H1 (cell line): ENCODE measurements around the gene DOCK10. TPM values are rescaled to one million over a fixed set of nuclear protein-coding genes. Genes with fewer than 3 reads are reported as not detected.

Experiments used
- CHD2 ChIP-seq: IDR thresholded peaks from 2 replicates; pipeline ENCODE4 v1.6.1; 2012; ENCODE audit warnings: low read length, improper control_type of control experiment
- SIN3A ChIP-seq, 2 experiments: IDR thresholded peaks in 1 of 2; conservative IDR thresholded peaks in 1 of 2; 2 replicates each; pipeline ENCODE4 v1.6.1; 2011 to 2012; ENCODE audit warnings: low read length in 2 of 2, improper control_type of control experiment in 1 of 2, low read depth in 1 of 2, mild to moderate bottlenecking in 1 of 2
- SP2 ChIP-seq: IDR thresholded peaks from 2 replicates; pipeline ENCODE4 v1.6.1; 2012; ENCODE audit warnings: mild to moderate bottlenecking, low read length, inconsistent platforms
- SP4 ChIP-seq: IDR thresholded peaks from 2 replicates; pipeline ENCODE4 v1.6.1; 2012; ENCODE audit warnings: low read length, inconsistent platforms
- polyA plus RNA-seq, 7 experiments: library from polyadenylated mRNA; depleted of rRNA in 3 of 7; stranded (reverse) in 5 of 7; unstranded in 2 of 7; fragments of >200 nt in 5 of 7; fragments of 200-250 nt in 2 of 7; gene quantifications; 1 replicate in 5 of 7; 2 replicates in 1 of 7; 4 replicates in 1 of 7; pipeline versions ENCODE4 v1.2.1 to v1.2.3, GENCODE V29; 2011 to 2013; ENCODE audit warnings: missing spikeins in 2 of 7, mixed read lengths in 2 of 7
- total RNA-seq: library from RNA; stranded (reverse); fragmentation: NEBNext Ultra II Directional; extraction: Animal tissue kit (Norgen Biotek cat#: 25700); gene quantifications from 2 replicates; pipeline ENCODE4 v1.2.1, GENCODE V29; 2021
- TF ChIP-seq, protein P1 (sequence below), 3 experiments: IDR thresholded peaks; 1 replicate in 2 of 3; 2 replicates in 1 of 3; pipeline versions ENCODE4 v1.5.1 to v1.6.1; 2011; ENCODE audit warnings: low read length in 3 of 3, mild to moderate bottlenecking in 3 of 3, inconsistent platforms in 2 of 3, low read depth in 1 of 3, moderate library complexity in 1 of 3; ENCODE audit not compliant: insufficient read depth in 1 of 3; ENCODE audit errors: control extremely low read depth in 1 of 3
- TF ChIP-seq, protein P2 (sequence below): IDR thresholded peaks from 2 replicates; pipeline ENCODE4 v1.6.1; 2011; ENCODE audit warnings: low read length, improper control_type of control experiment

The DOCK10 gene
- total and polyA plus RNA-seq, 2 of the 8 experiments (the other 6 are each of a cell fraction or from before 2014, with no cell fraction given), result 0.33 to 1.6 TPM

DNA sequence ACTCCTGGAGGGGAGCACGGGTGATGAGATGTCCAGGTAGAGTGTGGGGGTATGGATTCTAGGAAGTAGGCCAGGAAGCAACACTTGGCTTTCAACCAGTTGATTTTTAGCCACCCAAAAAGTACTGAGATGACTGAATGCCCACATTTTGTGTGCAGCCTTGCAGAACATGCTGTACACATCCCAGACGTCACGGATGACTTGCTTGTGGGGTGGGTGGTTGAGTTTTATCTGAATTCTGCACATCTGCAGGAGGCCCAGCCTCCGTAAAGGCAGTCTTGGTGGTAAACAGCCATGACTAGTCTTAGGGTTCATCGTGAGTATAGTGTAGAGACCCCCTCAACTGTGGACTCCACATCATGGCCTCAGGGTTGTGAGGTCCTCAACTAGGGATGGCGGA is 272.8 kb downstream of the DOCK10 start (continued):
- TF ChIP-seq SIN3A (conservative IDR thresholded peaks at IDR 0.05 in 1 of 2, IDR thresholded peaks at IDR 0.05 in 1 of 2; ENCODE audit: low read depth in 1 of 2, low read length in 2 of 2) (no peak), SP2 (no peak), SP4 (no peak), CHD2 (no peak)
- TF ChIP-seq, protein P1, sequence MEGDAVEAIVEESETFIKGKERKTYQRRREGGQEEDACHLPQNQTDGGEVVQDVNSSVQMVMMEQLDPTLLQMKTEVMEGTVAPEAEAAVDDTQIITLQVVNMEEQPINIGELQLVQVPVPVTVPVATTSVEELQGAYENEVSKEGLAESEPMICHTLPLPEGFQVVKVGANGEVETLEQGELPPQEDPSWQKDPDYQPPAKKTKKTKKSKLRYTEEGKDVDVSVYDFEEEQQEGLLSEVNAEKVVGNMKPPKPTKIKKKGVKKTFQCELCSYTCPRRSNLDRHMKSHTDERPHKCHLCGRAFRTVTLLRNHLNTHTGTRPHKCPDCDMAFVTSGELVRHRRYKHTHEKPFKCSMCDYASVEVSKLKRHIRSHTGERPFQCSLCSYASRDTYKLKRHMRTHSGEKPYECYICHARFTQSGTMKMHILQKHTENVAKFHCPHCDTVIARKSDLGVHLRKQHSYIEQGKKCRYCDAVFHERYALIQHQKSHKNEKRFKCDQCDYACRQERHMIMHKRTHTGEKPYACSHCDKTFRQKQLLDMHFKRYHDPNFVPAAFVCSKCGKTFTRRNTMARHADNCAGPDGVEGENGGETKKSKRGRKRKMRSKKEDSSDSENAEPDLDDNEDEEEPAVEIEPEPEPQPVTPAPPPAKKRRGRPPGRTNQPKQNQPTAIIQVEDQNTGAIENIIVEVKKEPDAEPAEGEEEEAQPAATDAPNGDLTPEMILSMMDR (IDR thresholded peaks at IDR 0.05; ENCODE audit: control extremely low read depth in 1 of 3, insufficient read depth in 1 of 3, low read depth in 1 of 3, low read length in 3 of 3), result no peak
- TF ChIP-seq, protein P2, sequence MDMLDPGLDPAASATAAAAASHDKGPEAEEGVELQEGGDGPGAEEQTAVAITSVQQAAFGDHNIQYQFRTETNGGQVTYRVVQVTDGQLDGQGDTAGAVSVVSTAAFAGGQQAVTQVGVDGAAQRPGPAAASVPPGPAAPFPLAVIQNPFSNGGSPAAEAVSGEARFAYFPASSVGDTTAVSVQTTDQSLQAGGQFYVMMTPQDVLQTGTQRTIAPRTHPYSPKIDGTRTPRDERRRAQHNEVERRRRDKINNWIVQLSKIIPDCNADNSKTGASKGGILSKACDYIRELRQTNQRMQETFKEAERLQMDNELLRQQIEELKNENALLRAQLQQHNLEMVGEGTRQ, result no peak
